Renal cortex interstitium (tissue), 15 donors: ENCODE measurements around the gene SEM1. TPM values are rescaled to one million over a fixed set of nuclear protein-coding genes. Genes with fewer than 3 reads are reported as not detected.
"Not testable (repeated sequence)": the region's sequence is repeated elsewhere in the genome, so short reads cannot be mapped to it uniquely, and the experiment has no call there.

Source experiments
- DNase-seq, 11 donors: peaks; one replicate each; pipeline ENCODE4 v3.0.0-alpha.2; 2013; ENCODE audit warnings: low read depth in 9 of 11, low spot score in 4 of 11; ENCODE audit errors: extremely low read depth in 1 of 11
- long read RNA-seq, 16 experiments: transcript quantifications; one replicate each; lab custom pipeline, GENCODE V29; 2026
- polyA plus RNA-seq, 3 donors: library from polyadenylated mRNA; unstranded; fragments of 120-200 nt; gene quantifications; one replicate each; pipeline ENCODE4 v1.2.1, GENCODE V29; 2013; ENCODE audit not compliant: insufficient read length in 3 of 3

The SEM1 gene
- 100 to 1,000 TPM; 166 to 225 (median 223) TPM for polyA plus RNA-seq
- long read RNA-seq, donor 1, transcript SEM1-201 (3 exons, 1,314 nt) = major isoform, 197 of 239 reads
- long read RNA-seq, donor 1, transcript SEM1-209 (2 exons, 2,773 nt) = minor isoform, 29 of 239 reads
- long read RNA-seq, donor 1, partial matches to known transcripts = 13 of 239 reads
- long read RNA-seq, donor 1, other reads (novel, unspliced or antisense) = 0 of 239 reads
- long read RNA-seq, donor 2, transcript SEM1-201 (3 exons, 1,314 nt) = major isoform, 213 of 238 reads
- long read RNA-seq, donor 2, transcript SEM1-209 (2 exons, 2,773 nt) = minor isoform, 25 of 238 reads
- long read RNA-seq, donor 2, partial matches to known transcripts = 0 of 238 reads
- long read RNA-seq, donor 2, other reads (novel, unspliced or antisense) = 0 of 238 reads
- long read RNA-seq, donor 3, transcript SEM1-209 (2 exons, 2,773 nt) = minor isoform, 32 of 322 reads
- long read RNA-seq, donor 3, transcript SEM1-201 (3 exons, 1,314 nt) = major isoform, 284 of 322 reads
- long read RNA-seq, donor 3, partial matches to known transcripts = 5 of 322 reads
- long read RNA-seq, donor 3, other reads (novel, unspliced or antisense) = 0 of 322 reads
- long read RNA-seq, donor 4, transcript SEM1-209 (2 exons, 2,773 nt) = minor isoform, 11 of 153 reads
- long read RNA-seq, donor 4, transcript SEM1-201 (3 exons, 1,314 nt) = major isoform, 141 of 153 reads
- long read RNA-seq, donor 4, partial matches to known transcripts = 0 of 153 reads
- long read RNA-seq, donor 4, other reads (novel, unspliced or antisense) = 0 of 153 reads
- long read RNA-seq, donor 5 = 0 reads
- long read RNA-seq, donor 6, transcript SEM1-209 (2 exons, 2,773 nt) = minor isoform, 28 of 223 reads
- long read RNA-seq, donor 6, transcript SEM1-201 (3 exons, 1,314 nt) = major isoform, 188 of 223 reads
- long read RNA-seq, donor 6, partial matches to known transcripts = 6 of 223 reads
- long read RNA-seq, donor 6, other reads (novel, unspliced or antisense) = 0 of 223 reads
- long read RNA-seq, donor 7, transcript SEM1-201 (3 exons, 1,314 nt) = major isoform, 267 of 317 reads
- long read RNA-seq, donor 7, transcript SEM1-209 (2 exons, 2,773 nt) = minor isoform, 42 of 317 reads
- long read RNA-seq, donor 7, partial matches to known transcripts = 7 of 317 reads
- long read RNA-seq, donor 7, other reads (novel, unspliced or antisense) = 0 of 317 reads
- long read RNA-seq, donor 8 = 0 reads
- long read RNA-seq, donor 9, transcript SEM1-209 (2 exons, 2,773 nt) = minor isoform, 24 of 174 reads
- long read RNA-seq, donor 9, transcript SEM1-201 (3 exons, 1,314 nt) = major isoform, 144 of 174 reads
- long read RNA-seq, donor 9, partial matches to known transcripts = 6 of 174 reads
- long read RNA-seq, donor 9, other reads (novel, unspliced or antisense) = 0 of 174 reads
- long read RNA-seq, donor 10, transcript SEM1-209 (2 exons, 2,773 nt) = minor isoform, 31 of 278 reads
- long read RNA-seq, donor 10, transcript SEM1-201 (3 exons, 1,314 nt) = major isoform, 246 of 278 reads
- long read RNA-seq, donor 10, partial matches to known transcripts = 0 of 278 reads
- long read RNA-seq, donor 10, other reads (novel, unspliced or antisense) = 0 of 278 reads
- long read RNA-seq, donor 11, transcript SEM1-201 (3 exons, 1,314 nt) = major isoform, 128 of 139 reads
- long read RNA-seq, donor 11, transcript SEM1-209 (2 exons, 2,773 nt) = minor isoform, 9 of 139 reads
- long read RNA-seq, donor 11, partial matches to known transcripts = 0 of 139 reads
- long read RNA-seq, donor 11, other reads (novel, unspliced or antisense) = 0 of 139 reads
- long read RNA-seq, donor 12, transcript SEM1-201 (3 exons, 1,314 nt) = major isoform, 100 of 110 reads
- long read RNA-seq, donor 12, transcript SEM1-209 (2 exons, 2,773 nt) = minor isoform, 10 of 110 reads
- long read RNA-seq, donor 12, partial matches to known transcripts = 0 of 110 reads
- long read RNA-seq, donor 12, other reads (novel, unspliced or antisense) = 0 of 110 reads
- long read RNA-seq, donor 13 = 0 reads
- long read RNA-seq, donor 14, transcript SEM1-201 (3 exons, 1,314 nt) = major isoform, 176 of 200 reads
- long read RNA-seq, donor 14, transcript SEM1-209 (2 exons, 2,773 nt) = minor isoform, 17 of 200 reads
- long read RNA-seq, donor 14, partial matches to known transcripts = 6 of 200 reads
- long read RNA-seq, donor 14, other reads (novel, unspliced or antisense) = 0 of 200 reads
- long read RNA-seq, donor 15, transcript SEM1-201 (3 exons, 1,314 nt) = major isoform, 70 of 76 reads
- long read RNA-seq, donor 15, transcript SEM1-209 (2 exons, 2,773 nt) = minor isoform, 6 of 76 reads
- long read RNA-seq, donor 15, partial matches to known transcripts = 0 of 76 reads
- long read RNA-seq, donor 15, other reads (novel, unspliced or antisense) = 0 of 76 reads
- long read RNA-seq, donor 16, transcript SEM1-209 (2 exons, 2,773 nt) = minor isoform, 25 of 345 reads
- long read RNA-seq, donor 16, transcript SEM1-201 (3 exons, 1,314 nt) = major isoform, 318 of 345 reads
- long read RNA-seq, donor 16, partial matches to known transcripts = 0 of 345 reads
- long read RNA-seq, donor 16, other reads (novel, unspliced or antisense) = 0 of 345 reads

GRCh38 chr7:96709381-96710228 is at the start of gene SEM1:
Gene SEM1 (minus strand): TSS chr7:96709846. CDS start chr7:96709763, 83 bp downstream.
- DNase-seq = peak; percentile 71 to 89 (median 84)

- not testable (repeated sequence) for DNase-seq
These were observed 48.2 kb upstream of the SEM1 start for GRCh38 chr7:96757880-96758279.

GRCh38 chr7:96747418-96747940 is 37.8 kb upstream of the SEM1 start:
- DNase-seq = no peak

- no peak for DNase-seq
These were observed 30.5 kb upstream of the SEM1 start for GRCh38 chr7:96740130-96740529.

GRCh38 chr7:96739609-96740008 is 30.0 kb upstream of the SEM1 start:
- no peak for DNase-seq

GRCh38 chr7:96739167-96739566 is 29.5 kb upstream of the SEM1 start:
- DNase-seq = no peak

- no peak for DNase-seq
These were observed 29.1 kb upstream of the SEM1 start for GRCh38 chr7:96738705-96739104.

- DNase-seq = no peak
These were observed 28.0 kb upstream of the SEM1 start for GRCh38 chr7:96737545-96738050.

GRCh38 chr7:96734343-96734742 is 24.7 kb upstream of the SEM1 start:
- DNase-seq = no peak

GRCh38 chr7:96729820-96730219 is 20.2 kb upstream of the SEM1 start:
- no peak for DNase-seq

GRCh38 chr7:96728139-96728538 is 18.5 kb upstream of the SEM1 start:
- DNase-seq = no peak

GRCh38 chr7:96727534-96728088 is 18.0 kb upstream of the SEM1 start:
- no peak for DNase-seq

GRCh38 chr7:96723622-96724021 is 14.0 kb upstream of the SEM1 start:
- no peak for DNase-seq

- DNase-seq = not testable (repeated sequence)
These were observed 13.3 kb upstream of the SEM1 start for GRCh38 chr7:96722928-96723327.

- no peak for DNase-seq
These were observed 11.2 kb upstream of the SEM1 start for GRCh38 chr7:96720843-96721242.
